Measurements from ENCODE around the gene MATR3.

GRCh38 chr5:139265001-139265400 lies 28.5 kb upstream of the MATR3 start:
- TF ChIP-seq POLR2A (IDR thresholded peaks at IDR 0.05) (no peak), CTCF (IDR thresholded peaks at IDR 0.05) (no peak)

Data from gastroesophageal sphincter (tissue), 3 donors.